HG02678 (cell line): Measurements from ENCODE around the gene GNAO1.

ENCODE experiments used
- ATAC-seq: cut with Tn5 transposase; IDR thresholded peaks from one replicate; pipeline ENCODE4 v1.9.1; 2021; ENCODE audit warnings: mild to moderate bottlenecking, moderate library complexity; ENCODE audit not compliant: unreplicated experiment

GNAO1 gene

GRCh38 chr16:56328276-56329022 is 137.2 kb downstream of the GNAO1 start:
- ATAC-seq, result no peak

- no peak for ATAC-seq
Observed at GRCh38 chr16:56329887-56330286, 138.6 kb downstream of the GNAO1 start.

- ATAC-seq, result no peak
Observed at GRCh38 chr16:56330476-56330875, 139.2 kb downstream of the GNAO1 start.

- no peak for ATAC-seq
Observed at GRCh38 chr16:56331399-56331798, 140.1 kb downstream of the GNAO1 start.

GRCh38 chr16:56331915-56332314 is 140.6 kb downstream of the GNAO1 start:
- ATAC-seq, result no peak

GRCh38 chr16:56332464-56333079 is 141.3 kb downstream of the GNAO1 start:
- ATAC-seq, result no peak

- ATAC-seq, result no peak
Observed at GRCh38 chr16:56334761-56335160, 143.5 kb downstream of the GNAO1 start.

GRCh38 chr16:56336071-56336688 is 144.9 kb downstream of the GNAO1 start:
- ATAC-seq, result no peak

GRCh38 chr16:56336711-56337110 is 145.4 kb downstream of the GNAO1 start:
- ATAC-seq, result no peak

- ATAC-seq, result no peak
Observed at GRCh38 chr16:56337131-56337857, 146.0 kb downstream of the GNAO1 start.

GRCh38 chr16:56337858-56338325 is 146.6 kb downstream of the GNAO1 start:
- ATAC-seq, result no peak

GRCh38 chr16:56338566-56339318 is 147.5 kb downstream of the GNAO1 start:
- ATAC-seq, result no peak

- no peak for ATAC-seq
Observed at GRCh38 chr16:56339431-56340195, 148.3 kb downstream of the GNAO1 start.

- ATAC-seq, result no peak
Observed at GRCh38 chr16:56340416-56340815, 149.1 kb downstream of the GNAO1 start.

- ATAC-seq, result no peak
Observed at GRCh38 chr16:56340864-56341365, 149.6 kb downstream of the GNAO1 start.

- ATAC-seq, result no peak
Observed at GRCh38 chr16:56341656-56342399, 150.5 kb downstream of the GNAO1 start.

GRCh38 chr16:56343661-56344517 is 152.6 kb downstream of the GNAO1 start:
- no peak for ATAC-seq
